Naive thymus-derived CD8-positive, alpha-beta T cell (primary cell): ENCODE measurements around the gene GLMP. TPM values are rescaled to one million over a fixed set of nuclear protein-coding genes. Genes with fewer than 3 reads are reported as not detected.

Experiments used
- ATAC-seq, 2 donors: fragments of 150-1000 bp; cut with Tn5 transposase in 1 of 2; sonication (Bioruptor Pico), chemical (Tn5 transposase) in 1 of 2; 1 replicate in 1 of 2; 2 replicates in 1 of 2; pipeline ENCODE4 v1.10.0; 2021; ENCODE audit warnings: mild to moderate bottlenecking in 2 of 2, moderate library complexity in 2 of 2
- POLR2A ChIA-PET: fragments of 350-600 bp; sonication (Branson Sonifier 250); formaldehyde crosslinking; loops from one replicate; lab custom pipeline; 2021; ENCODE audit warnings: antibody characterized with exemption; lab: Charles Lee
- DNase-seq, 10 donors: peaks; one replicate each; pipeline versions ENCODE4 v3.0.0 to v3.0.0-alpha.2; 2020 to 2022
- H3K27ac Mint-ChIP-seq, 10 donors: one replicate each; pipeline ENCODE4 v1.8.0; 2020 to 2022; ENCODE audit warnings: mild to moderate bottlenecking in 10 of 10, mixed read lengths in 10 of 10, moderate library complexity in 4 of 10, inconsistent platforms in 1 of 10
- H3K27me3 Mint-ChIP-seq, 5 donors: one replicate each; pipeline ENCODE4 v1.8.0; 2021 to 2022; ENCODE audit warnings: mixed read lengths in 5 of 5
- H3K36me3 Mint-ChIP-seq, 3 donors: one replicate each; pipeline ENCODE4 v1.8.0; 2020 to 2022; ENCODE audit warnings: mixed read lengths in 3 of 3, mild to moderate bottlenecking in 2 of 3, inconsistent platforms in 1 of 3
- H3K4me1 Mint-ChIP-seq, 4 donors: one replicate each; pipeline ENCODE4 v1.8.0; 2021 to 2022; ENCODE audit warnings: mixed read lengths in 4 of 4
- H3K4me3 Mint-ChIP-seq, 10 donors: one replicate each; pipeline ENCODE4 v1.8.0; 2020 to 2022; ENCODE audit warnings: mild to moderate bottlenecking in 10 of 10, mixed read lengths in 10 of 10, moderate library complexity in 6 of 10, inconsistent platforms in 1 of 10
- H3K9me3 Mint-ChIP-seq, 9 donors: one replicate each; pipeline ENCODE4 v1.8.0; 2020 to 2022; ENCODE audit warnings: mixed read lengths in 9 of 9, mild to moderate bottlenecking in 3 of 9, inconsistent platforms in 1 of 9, moderate library complexity in 1 of 9
- polyA plus RNA-seq, 3 donors: library from polyadenylated mRNA; unstranded; fragments of 300-500 nt; fragmentation: Illumina TruSeq; gene quantifications; one replicate each; pipeline ENCODE4 v1.2.3, GENCODE V29; 2021
- total RNA-seq, 8 experiments: library from RNA in 2 of 8; stranded (reverse) in 2 of 8; gene quantifications; one replicate each; pipeline ENCODE4 v1.2.3 and lab custom pipeline; 2021 to 2026

The GLMP gene
- total and polyA plus RNA-seq, 5 experiments from 2014 or later = 12.1 to 23.3 (median 22.1) TPM

- POLR2A ChIA-PET = no interaction called here
- no peak overlapping the region for H3K27ac Mint-ChIP-seq
- H3K4me3 Mint-ChIP-seq = no peak overlapping the region
- no peaks in the 10 kb centered on the region for H3K27me3 Mint-ChIP-seq
- no peak for DNase-seq
- H3K36me3 Mint-ChIP-seq = peaks cover 0 to 96% (median 17%) of the 10 kb centered on the region in 3 donors
- ATAC-seq = no peak
- no peaks in the 10 kb centered on the region for H3K9me3 Mint-ChIP-seq
- H3K4me1 Mint-ChIP-seq = peaks cover 0 to 1% (median 0%) of the 10 kb centered on the region in 4 donors
Measured at GRCh38 chr1:156316909-156317308, 21.4 kb upstream of the GLMP start.

DNA sequence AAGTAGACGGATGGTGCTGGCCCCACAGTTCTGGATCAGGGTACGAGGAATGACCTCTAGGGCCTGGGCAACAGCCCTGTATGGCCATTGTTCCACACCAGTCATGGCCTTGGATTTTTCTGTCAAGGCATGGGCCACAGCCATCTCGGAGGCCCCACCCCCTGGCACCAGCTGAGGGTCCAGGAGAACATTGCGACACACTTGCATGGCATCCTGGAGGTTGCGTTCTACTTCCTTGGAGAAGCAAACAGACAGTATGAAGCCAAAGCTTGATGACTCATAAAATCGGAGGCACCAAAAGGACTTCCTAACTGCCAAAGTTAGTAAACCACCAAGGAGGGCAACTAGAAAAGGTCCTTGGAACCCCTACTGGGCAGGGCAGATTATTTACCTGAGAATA is 15.5 kb upstream of the GLMP start:
- H3K4me1 Mint-ChIP-seq = peaks cover 0 to 2% (median 0%) of the 10 kb centered on the region in 4 donors
- H3K36me3 Mint-ChIP-seq = peaks cover 0 to 90% (median 5%) of the 10 kb centered on the region in 3 donors
- DNase-seq (no peak), ATAC-seq (no peak)
- no peak overlapping the region for H3K27ac Mint-ChIP-seq
- no peaks in the 10 kb centered on the region for H3K9me3 Mint-ChIP-seq
- H3K27me3 Mint-ChIP-seq = no peaks in the 10 kb centered on the region
- H3K4me3 Mint-ChIP-seq = no peak overlapping the region
- POLR2A ChIA-PET = no interaction called here

GRCh38 chr1:156308078-156308477 is 12.6 kb upstream of the GLMP start:
- Mint-ChIP-seq H3K27ac (peak overlapping the region in 5 of 10 donors; percentile 12 to 37 (median 31)), H3K9me3 (no peaks in the 10 kb centered on the region), H3K4me1 (peaks cover 0 to 3% (median under 1%) of the 10 kb centered on the region in 4 donors), H3K27me3 (no peaks in the 10 kb centered on the region), H3K4me3 (no peak overlapping the region), H3K36me3 (peaks cover 0 to 74% (median 8%) of the 10 kb centered on the region in 3 donors)
- no peak for ATAC-seq
- no peak for DNase-seq
- POLR2A ChIA-PET = no interaction called here

GRCh38 chr1:156305215-156305614 is 9.7 kb upstream of the GLMP start:
- DNase-seq (no peak), ATAC-seq (no peak)
- Mint-ChIP-seq H3K4me3 (no peak overlapping the region), H3K27me3 (no peaks in the 10 kb centered on the region), H3K9me3 (no peaks in the 10 kb centered on the region), H3K4me1 (peaks cover 0 to 3% (median 1%) of the 10 kb centered on the region in 4 donors), H3K36me3 (peaks cover 0 to 47% (median 5%) of the 10 kb centered on the region in 3 donors), H3K27ac (peak overlapping the region in 2 of 10 donors; percentile 38 to 63)
- POLR2A ChIA-PET = interaction anchor here (1.0 kb wide), 1 partner anchor 22 kb away, joined by 5 read pairs; the partner anchor contains the start of gene SMG5

GRCh38 chr1:156303241-156303640 is 7.8 kb upstream of the GLMP start:
- POLR2A ChIA-PET = interaction anchor here (0.7 to 0.9 kb wide), 4 partner anchors 15 to 326 kb away, joined by 3 to 10 read pairs (median 6); partner anchors contain the start of gene SMG5
- Mint-ChIP-seq H3K9me3 (no peaks in the 10 kb centered on the region), H3K4me1 (peaks cover 0 to 3% (median 1%) of the 10 kb centered on the region in 4 donors), H3K36me3 (peaks cover 0 to 31% (median 3%) of the 10 kb centered on the region in 3 donors), H3K4me3 (no peak overlapping the region), H3K27ac (peak overlapping the region in 3 of 10 donors; percentile 42 to 85 (median 78)), H3K27me3 (no peaks in the 10 kb centered on the region)
- DNase-seq = no peak
- ATAC-seq = no peak

- ATAC-seq (no peak), DNase-seq (no peak)
- Mint-ChIP-seq H3K9me3 (no peaks in the 10 kb centered on the region), H3K4me3 (no peak within 1 kb of the TSS), H3K27ac (peak within 1 kb of the TSS in 1 of 10 donors; percentile 48), H3K4me1 (peaks cover 12 to 22% (median 18%) of the 10 kb centered on the region in 4 donors), H3K36me3 (no peaks in the 10 kb centered on the region), H3K27me3 (no peaks in the 10 kb centered on the region)
- POLR2A ChIA-PET = interaction anchor here (0.6 kb wide), 1 partner anchor 252 kb away, joined by 3 read pairs; no protein-coding TSS in a partner anchor
Measured at GRCh38 chr1:156298852-156299357, 3.4 kb upstream of the GLMP start, which contains the start of gene VHLL. TSS of gene VHLL (minus strand) at chr1:156299307. CDS start at chr1:156299189, 118 bp downstream.

DNA sequence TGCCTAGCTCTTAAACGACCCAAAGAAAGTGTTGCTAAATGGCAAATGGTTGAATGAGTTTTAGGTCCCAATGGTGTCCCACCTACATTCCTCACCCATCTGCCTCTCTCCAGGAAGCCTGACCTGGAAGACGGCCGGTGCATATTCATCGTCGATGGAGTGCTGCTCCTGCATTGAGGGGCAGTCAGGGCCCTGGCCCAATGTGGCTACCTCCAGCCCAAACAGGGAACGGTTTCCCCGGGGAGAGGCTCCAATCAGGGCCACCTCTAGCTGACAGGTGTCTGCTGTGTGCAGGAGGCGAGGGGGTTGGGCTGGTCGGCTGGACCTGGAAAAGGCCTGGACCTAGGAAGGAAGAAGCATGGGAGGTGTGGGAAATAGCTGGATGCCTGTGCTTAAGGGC is 1.6 kb downstream of the GLMP start:
- Mint-ChIP-seq H3K27ac (peak overlapping the region in 3 of 10 donors; percentile 43 to 77 (median 49)), H3K27me3 (no peaks in the 10 kb centered on the region), H3K9me3 (no peaks in the 10 kb centered on the region), H3K36me3 (peaks cover 0 to 12% (median 0%) of the 10 kb centered on the region in 3 donors), H3K4me1 (peaks cover 14 to 23% (median 19%) of the 10 kb centered on the region in 4 donors), H3K4me3 (peak overlapping the region in 5 of 10 donors; percentile 2 to 90 (median 29))
- DNase-seq = no peak
- no peak for ATAC-seq
- POLR2A ChIA-PET = interaction anchor here (3.4 kb wide), 1 partner anchor 11 kb away, joined by 21 read pairs; the partner anchor contains the start of genes SMG5 and TMEM79

GRCh38 chr1:156293098-156293434 is 2.4 kb downstream of the GLMP start:
- Mint-ChIP-seq H3K36me3 (peaks cover 0 to 15% (median 0%) of the 10 kb centered on the region in 3 donors), H3K4me3 (peak overlapping the region in 5 of 10 donors; percentile 24 to 57 (median 45)), H3K4me1 (peaks cover 14 to 23% (median 19%) of the 10 kb centered on the region in 4 donors), H3K9me3 (no peaks in the 10 kb centered on the region), H3K27ac (peak overlapping the region in 6 of 10 donors; percentile 37 to 89 (median 62)), H3K27me3 (no peaks in the 10 kb centered on the region)
- ATAC-seq (no peak), DNase-seq (no peak)
- POLR2A ChIA-PET = interaction anchor here (3.4 kb wide), 1 partner anchor 10 kb away, joined by 21 read pairs; the partner anchor contains the start of genes SMG5 and TMEM79

GRCh38 chr1:156291226-156292061 is 4.0 kb downstream of the GLMP start:
- H3K4me3 Mint-ChIP-seq = peak overlapping the region in 6 of 10 donors; percentile 20 to 79 (median 48)
- DNase-seq (no peak), ATAC-seq (no peak)
- H3K36me3 Mint-ChIP-seq = peaks cover 0 to 15% (median 0%) of the 10 kb centered on the region in 3 donors
- POLR2A ChIA-PET = interaction anchor here (1.0 kb wide), 1 partner anchor 9 kb away, joined by 4 read pairs; the partner anchor contains the start of gene SMG5
- peak overlapping the region in 6 of 10 donors; percentile 32 to 89 (median 52) for H3K27ac Mint-ChIP-seq
- no peaks in the 10 kb centered on the region for H3K27me3 Mint-ChIP-seq
- H3K4me1 Mint-ChIP-seq = peaks cover 14 to 23% (median 19%) of the 10 kb centered on the region in 4 donors
- H3K9me3 Mint-ChIP-seq = no peaks in the 10 kb centered on the region

- Mint-ChIP-seq H3K36me3 (peaks cover 0 to 17% (median 0%) of the 10 kb centered on the region in 3 donors), H3K9me3 (no peaks in the 10 kb centered on the region), H3K27ac (peak overlapping the region in 3 of 10 donors; percentile 4 to 64 (median 4)), H3K27me3 (no peaks in the 10 kb centered on the region), H3K4me1 (peaks cover 6 to 14% (median 11%) of the 10 kb centered on the region in 4 donors), H3K4me3 (no peak overlapping the region)
- DNase-seq (no peak), ATAC-seq (no peak)
- POLR2A ChIA-PET = no interaction called here
Measured at GRCh38 chr1:156289857-156290256, 5.6 kb downstream of the GLMP start.

GRCh38 chr1:156286061-156286460 is 9.4 kb downstream of the GLMP start:
- Mint-ChIP-seq H3K36me3 (peaks cover 0 to 14% (median 0%) of the 10 kb centered on the region in 3 donors), H3K4me1 (peaks cover 25 to 36% (median 34%) of the 10 kb centered on the region in 4 donors), H3K4me3 (peak overlapping the region in 1 of 10 donors; percentile 33), H3K27ac (no peak overlapping the region), H3K27me3 (no peaks in the 10 kb centered on the region), H3K9me3 (no peaks in the 10 kb centered on the region)
- ATAC-seq (no peak), DNase-seq (no peak)
- POLR2A ChIA-PET = no interaction called here

DNA sequence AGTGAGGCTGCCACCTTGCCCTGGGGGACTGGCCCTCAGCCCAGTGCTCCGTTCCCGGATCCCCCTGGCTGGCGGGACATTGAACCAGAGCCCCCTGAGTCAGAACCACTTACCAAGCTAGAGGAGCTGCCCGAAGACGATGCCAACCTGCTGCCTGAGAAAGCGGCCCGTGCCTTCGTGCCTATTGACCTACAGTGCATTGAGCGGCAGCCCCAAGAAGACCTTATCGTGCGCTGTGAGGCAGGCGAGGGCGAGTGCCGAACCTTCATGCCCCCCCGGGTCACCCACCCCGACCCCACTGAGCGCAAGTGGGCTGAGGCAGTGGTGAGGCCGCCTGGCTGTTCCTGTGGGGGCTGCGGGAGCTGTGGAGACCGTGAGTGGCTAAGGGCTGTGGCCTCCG is 10.0 kb downstream of the GLMP start:
- H3K36me3 Mint-ChIP-seq = peaks cover 0 to 14% (median 0%) of the 10 kb centered on the region in 3 donors
- H3K4me3 Mint-ChIP-seq = no peak overlapping the region
- no peak for ATAC-seq
- POLR2A ChIA-PET = no interaction called here
- H3K27ac Mint-ChIP-seq = no peak overlapping the region
- no peaks in the 10 kb centered on the region for H3K9me3 Mint-ChIP-seq
- H3K27me3 Mint-ChIP-seq = no peaks in the 10 kb centered on the region
- no peak for DNase-seq
- peaks cover 28 to 43% (median 39%) of the 10 kb centered on the region in 4 donors for H3K4me1 Mint-ChIP-seq
